GM23338 (cell line): ENCODE data around the gene ADAMTS20. TPM values are rescaled to one million over a fixed set of nuclear protein-coding genes. Genes with fewer than 3 reads are reported as not detected.

ENCODE experiments used
- ATAC-seq: fragments of 200-7000 bp; cut with Tn5 transposase; 3 replicates; pipeline ENCODE4 v1.9.1; 2020
- DNase-seq: peaks from one replicate; pipeline ENCODE4 v3.0.0-alpha.2; 2015; ENCODE audit warnings: low spot score
- H2AFZ ChIP-seq: fragments of 200-600 bp; sonication (generic); 2 replicates; pipeline ENCODE4 v1.8.0; 2016; ENCODE audit warnings: antibody characterized with exemption, mild to moderate bottlenecking, moderate library complexity
- H3F3A ChIP-seq: fragments of 200-600 bp; sonication (generic); replicated peaks from 2 replicates; pipeline ENCODE4 v1.8.0; 2017; ENCODE audit warnings: antibody characterized with exemption, mixed run types, low read depth
- H3K27ac ChIP-seq: fragments of 200-600 bp; sonication (generic); 2 replicates; pipeline ENCODE4 v1.6.1; 2016; ENCODE audit warnings: low read depth
- H3K27me3 ChIP-seq: fragments of 200-600 bp; sonication (generic); 2 replicates; pipeline ENCODE4 v1.8.0; 2016; ENCODE audit warnings: mild to moderate bottlenecking, mixed run types, moderate library complexity; ENCODE audit not compliant: insufficient read depth
- H3K36me3 ChIP-seq: fragments of 200-600 bp; sonication (generic); 2 replicates; pipeline ENCODE4 v1.8.0; 2016; ENCODE audit warnings: mild to moderate bottlenecking; ENCODE audit not compliant: insufficient read depth
- H3K4me1 ChIP-seq: fragments of 200-600 bp; sonication (generic); 2 replicates; pipeline ENCODE4 v1.8.0; 2016; ENCODE audit warnings: mild to moderate bottlenecking, moderate library complexity; ENCODE audit not compliant: insufficient read depth
- H3K4me2 ChIP-seq: fragments of 200-600 bp; sonication (generic); 2 replicates; pipeline ENCODE4 v1.7.1; 2017; ENCODE audit warnings: mixed run types
- H3K4me3 ChIP-seq: fragments of 200-600 bp; sonication (generic); 2 replicates; pipeline ENCODE4 v1.6.1; 2016; ENCODE audit warnings: mixed run types
- H3K79me2 ChIP-seq: fragments of 200-600 bp; sonication (generic); replicated peaks from 2 replicates; pipeline ENCODE4 v1.8.0; 2017; ENCODE audit warnings: mild to moderate bottlenecking; ENCODE audit not compliant: insufficient read depth
- H3K9me2 ChIP-seq: fragments of 200-600 bp; sonication (generic); 2 replicates; pipeline ENCODE4 v1.8.0; 2017; ENCODE audit not compliant: insufficient read depth
- H4K20me1 ChIP-seq: fragments of 200-600 bp; sonication (generic); replicated peaks from 2 replicates; pipeline ENCODE4 v1.8.0; 2017; ENCODE audit warnings: mild to moderate bottlenecking; ENCODE audit not compliant: insufficient read depth
- H3K27ac Mint-ChIP-seq: 2 replicates; pipeline ENCODE4 v1.8.0; 2020; ENCODE audit warnings: inconsistent platforms, mild to moderate bottlenecking, moderate library complexity, mixed read lengths
- H3K27me3 Mint-ChIP-seq: 3 replicates; pipeline ENCODE4 v1.8.0; 2022; ENCODE audit warnings: low read depth, mild to moderate bottlenecking, moderate library complexity, mixed read lengths, inconsistent platforms; ENCODE audit not compliant: insufficient read depth, poor library complexity
- H3K36me3 Mint-ChIP-seq: 3 replicates; pipeline ENCODE4 v1.8.0; 2021; ENCODE audit warnings: low read depth, mild to moderate bottlenecking, inconsistent platforms, moderate library complexity, mixed read lengths
- H3K4me1 Mint-ChIP-seq: 3 replicates; pipeline ENCODE4 v1.8.0; 2020; ENCODE audit warnings: mild to moderate bottlenecking, inconsistent platforms, mixed read lengths
- H3K4me3 Mint-ChIP-seq: 3 replicates; pipeline ENCODE4 v1.8.0; 2021; ENCODE audit warnings: moderate library complexity, mild to moderate bottlenecking, inconsistent platforms, mixed read lengths
- H3K9me3 Mint-ChIP-seq: 3 replicates; pipeline ENCODE4 v1.8.0; 2020; ENCODE audit warnings: moderate library complexity, mild to moderate bottlenecking, inconsistent platforms, mixed read lengths
- CREB1 ChIP-seq: fragments of 250-450 bp; sonication (Bioruptor Pico); IDR thresholded peaks from 2 replicates; pipeline ENCODE4 v1.5.0; 2020; ENCODE audit warnings: low read depth, mild to moderate bottlenecking, moderate library complexity
- STAT1 ChIP-seq: IDR thresholded peaks from one replicate; pipeline ENCODE4 v1.6.1; 2016; ENCODE audit warnings: antibody characterized with exemption; ENCODE audit not compliant: unreplicated experiment
- ZNF114 ChIP-seq: fragments of 250-450 bp; sonication (Bioruptor Pico); IDR thresholded peaks from 2 replicates; pipeline ENCODE4 v1.5.0; 2020; ENCODE audit warnings: mild to moderate bottlenecking, moderate library complexity
- ZNF331 ChIP-seq: fragments of 250-450 bp; sonication (Bioruptor Pico); IDR thresholded peaks from 2 replicates; pipeline ENCODE4 v1.5.0; 2020; ENCODE audit warnings: low read depth, mild to moderate bottlenecking, moderate library complexity
- polyA plus RNA-seq: library from polyadenylated mRNA; unstranded; fragments of >200 nt; fragmentation: Nextera tagmentation; extraction: Ambion mirVana; gene quantifications from 2 replicates; pipeline ENCODE4 v1.2.1, GENCODE V29; 2016
- total RNA-seq: library from RNA; depleted of rRNA; stranded (reverse); fragments of >200 nt; shearing (Covaris generic); gene quantifications from 2 replicates; pipeline ENCODE4 v1.2.3, GENCODE V29; 2014
- TF ChIP-seq, protein P1 (sequence below): fragments of 250-450 bp; sonication (Bioruptor Pico); IDR thresholded peaks from 2 replicates; pipeline ENCODE4 v1.5.0; 2020; ENCODE audit warnings: mild to moderate bottlenecking, moderate library complexity
- TF ChIP-seq, protein P2 (sequence below): IDR thresholded peaks from 2 replicates; pipeline ENCODE4 v1.6.1; 2016; ENCODE audit warnings: antibody characterized with exemption

The ADAMTS20 gene
- total and polyA plus RNA-seq, 2 experiments from 2014 or later = 2.0 to 9.3 TPM

DNA sequence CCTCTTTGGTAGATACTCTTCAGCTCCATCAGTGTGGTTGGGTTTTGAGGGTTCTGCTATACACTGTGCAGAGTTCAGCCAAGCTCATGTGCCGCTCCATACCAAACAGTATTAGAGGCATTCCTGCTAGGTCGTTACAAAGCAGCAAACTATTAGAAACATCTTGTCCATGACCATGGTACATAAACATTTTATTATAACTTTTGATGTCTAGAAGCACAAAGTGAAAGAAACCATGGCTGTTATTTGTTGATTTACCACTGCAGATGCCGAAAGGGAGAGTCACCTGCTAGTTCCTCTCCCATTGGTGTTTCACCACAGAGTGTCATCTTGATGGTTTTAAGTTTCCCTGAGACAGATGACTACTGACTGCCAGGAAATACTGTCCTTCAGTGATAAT is 242.0 kb downstream of the ADAMTS20 start:
- no peak for DNase-seq

More for the DNA sequence above, 242.0 kb downstream of the ADAMTS20 start:
- Histone ChIP-seq H3K79me2 (no peaks in the 10 kb centered on the region), H3K27ac (no peak overlapping the region), H3K36me3 (no peaks in the 10 kb centered on the region), H2AFZ (peak overlapping the region; percentile 1; the same call in 1 of the 2 replicates), H3F3A (no peaks in the 10 kb centered on the region), H3K4me1 (no peaks in the 10 kb centered on the region), H3K4me3 (no peak overlapping the region), H3K9me2 (no peaks in the 10 kb centered on the region), H3K4me2 (no peak overlapping the region), H3K27me3 (no peaks in the 10 kb centered on the region), H4K20me1 (no peaks in the 10 kb centered on the region)
- TF ChIP-seq, protein P1, sequence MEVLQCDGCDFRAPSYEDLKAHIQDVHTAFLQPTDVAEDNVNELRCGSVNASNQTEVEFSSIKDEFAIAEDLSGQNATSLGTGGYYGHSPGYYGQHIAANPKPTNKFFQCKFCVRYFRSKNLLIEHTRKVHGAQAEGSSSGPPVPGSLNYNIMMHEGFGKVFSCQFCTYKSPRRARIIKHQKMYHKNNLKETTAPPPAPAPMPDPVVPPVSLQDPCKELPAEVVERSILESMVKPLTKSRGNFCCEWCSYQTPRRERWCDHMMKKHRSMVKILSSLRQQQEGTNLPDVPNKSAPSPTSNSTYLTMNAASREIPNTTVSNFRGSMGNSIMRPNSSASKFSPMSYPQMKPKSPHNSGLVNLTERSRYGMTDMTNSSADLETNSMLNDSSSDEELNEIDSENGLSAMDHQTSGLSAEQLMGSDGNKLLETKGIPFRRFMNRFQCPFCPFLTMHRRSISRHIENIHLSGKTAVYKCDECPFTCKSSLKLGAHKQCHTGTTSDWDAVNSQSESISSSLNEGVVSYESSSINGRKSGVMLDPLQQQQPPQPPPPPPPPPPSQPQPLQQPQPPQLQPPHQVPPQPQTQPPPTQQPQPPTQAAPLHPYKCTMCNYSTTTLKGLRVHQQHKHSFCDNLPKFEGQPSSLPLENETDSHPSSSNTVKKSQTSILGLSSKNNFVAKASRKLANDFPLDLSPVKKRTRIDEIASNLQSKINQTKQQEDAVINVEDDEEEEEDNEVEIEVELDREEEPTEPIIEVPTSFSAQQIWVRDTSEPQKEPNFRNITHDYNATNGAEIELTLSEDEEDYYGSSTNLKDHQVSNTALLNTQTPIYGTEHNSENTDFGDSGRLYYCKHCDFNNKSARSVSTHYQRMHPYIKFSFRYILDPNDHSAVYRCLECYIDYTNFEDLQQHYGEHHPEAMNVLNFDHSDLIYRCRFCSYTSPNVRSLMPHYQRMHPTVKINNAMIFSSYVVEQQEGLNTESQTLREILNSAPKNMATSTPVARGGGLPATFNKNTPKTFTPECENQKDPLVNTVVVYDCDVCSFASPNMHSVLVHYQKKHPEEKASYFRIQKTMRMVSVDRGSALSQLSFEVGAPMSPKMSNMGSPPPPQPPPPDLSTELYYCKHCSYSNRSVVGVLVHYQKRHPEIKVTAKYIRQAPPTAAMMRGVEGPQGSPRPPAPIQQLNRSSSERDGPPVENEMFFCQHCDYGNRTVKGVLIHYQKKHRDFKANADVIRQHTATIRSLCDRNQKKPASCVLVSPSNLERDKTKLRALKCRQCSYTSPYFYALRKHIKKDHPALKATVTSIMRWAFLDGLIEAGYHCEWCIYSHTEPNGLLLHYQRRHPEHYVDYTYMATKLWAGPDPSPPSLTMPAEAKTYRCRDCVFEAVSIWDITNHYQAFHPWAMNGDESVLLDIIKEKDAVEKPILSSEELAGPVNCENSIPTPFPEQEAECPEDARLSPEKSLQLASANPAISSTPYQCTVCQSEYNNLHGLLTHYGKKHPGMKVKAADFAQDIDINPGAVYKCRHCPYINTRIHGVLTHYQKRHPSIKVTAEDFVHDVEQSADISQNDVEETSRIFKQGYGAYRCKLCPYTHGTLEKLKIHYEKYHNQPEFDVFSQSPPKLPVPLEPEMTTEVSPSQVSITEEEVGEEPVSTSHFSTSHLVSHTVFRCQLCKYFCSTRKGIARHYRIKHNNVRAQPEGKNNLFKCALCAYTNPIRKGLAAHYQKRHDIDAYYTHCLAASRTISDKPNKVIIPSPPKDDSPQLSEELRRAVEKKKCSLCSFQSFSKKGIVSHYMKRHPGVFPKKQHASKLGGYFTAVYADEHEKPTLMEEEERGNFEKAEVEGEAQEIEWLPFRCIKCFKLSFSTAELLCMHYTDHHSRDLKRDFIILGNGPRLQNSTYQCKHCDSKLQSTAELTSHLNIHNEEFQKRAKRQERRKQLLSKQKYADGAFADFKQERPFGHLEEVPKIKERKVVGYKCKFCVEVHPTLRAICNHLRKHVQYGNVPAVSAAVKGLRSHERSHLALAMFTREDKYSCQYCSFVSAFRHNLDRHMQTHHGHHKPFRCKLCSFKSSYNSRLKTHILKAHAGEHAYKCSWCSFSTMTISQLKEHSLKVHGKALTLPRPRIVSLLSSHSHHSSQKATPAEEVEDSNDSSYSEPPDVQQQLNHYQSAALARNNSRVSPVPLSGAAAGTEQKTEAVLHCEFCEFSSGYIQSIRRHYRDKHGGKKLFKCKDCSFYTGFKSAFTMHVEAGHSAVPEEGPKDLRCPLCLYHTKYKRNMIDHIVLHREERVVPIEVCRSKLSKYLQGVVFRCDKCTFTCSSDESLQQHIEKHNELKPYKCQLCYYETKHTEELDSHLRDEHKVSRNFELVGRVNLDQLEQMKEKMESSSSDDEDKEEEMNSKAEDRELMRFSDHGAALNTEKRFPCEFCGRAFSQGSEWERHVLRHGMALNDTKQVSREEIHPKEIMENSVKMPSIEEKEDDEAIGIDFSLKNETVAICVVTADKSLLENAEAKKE (CRISPR knock-in tag) = no peak
- TF ChIP-seq ZNF114 (CRISPR knock-in tag) (no peak), STAT1 (no peak), CREB1 (no peak), ZNF331 (CRISPR knock-in tag) (no peak)
- TF ChIP-seq, protein P2, sequence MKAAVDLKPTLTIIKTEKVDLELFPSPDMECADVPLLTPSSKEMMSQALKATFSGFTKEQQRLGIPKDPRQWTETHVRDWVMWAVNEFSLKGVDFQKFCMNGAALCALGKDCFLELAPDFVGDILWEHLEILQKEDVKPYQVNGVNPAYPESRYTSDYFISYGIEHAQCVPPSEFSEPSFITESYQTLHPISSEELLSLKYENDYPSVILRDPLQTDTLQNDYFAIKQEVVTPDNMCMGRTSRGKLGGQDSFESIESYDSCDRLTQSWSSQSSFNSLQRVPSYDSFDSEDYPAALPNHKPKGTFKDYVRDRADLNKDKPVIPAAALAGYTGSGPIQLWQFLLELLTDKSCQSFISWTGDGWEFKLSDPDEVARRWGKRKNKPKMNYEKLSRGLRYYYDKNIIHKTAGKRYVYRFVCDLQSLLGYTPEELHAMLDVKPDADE = no peak
- no peak overlapping the region for H3K4me3 Mint-ChIP-seq
- no peaks in the 10 kb centered on the region for H3K36me3 Mint-ChIP-seq
- H3K9me3 Mint-ChIP-seq = no peaks in the 10 kb centered on the region; the same call in 1 of the 3 replicates
- no peak overlapping the region for H3K27ac Mint-ChIP-seq
- ATAC-seq = no peak
- H3K27me3 Mint-ChIP-seq = peaks cover 2% of the 10 kb centered on the region
- H3K4me1 Mint-ChIP-seq = no peaks in the 10 kb centered on the region
